Loucy (cell line): Measurements from ENCODE around the gene ALS2CL.

Experiments used
- EZH2phosphoT487 ChIP-seq: fragments of 200-600 bp; IDR thresholded peaks from 2 replicates; pipeline ENCODE4 v1.6.1; 2018; ENCODE audit warnings: antibody characterized with exemption, mild to moderate bottlenecking, moderate library complexity, borderline replicate concordance
- TF ChIP-seq, protein P1 (sequence below): fragments of 200-600 bp; sonication (generic); conservative IDR thresholded peaks from 2 replicates; pipeline ENCODE4 v1.5.1; 2014; ENCODE audit warnings: mild to moderate bottlenecking, antibody characterized with exemption, low read length

DNA sequence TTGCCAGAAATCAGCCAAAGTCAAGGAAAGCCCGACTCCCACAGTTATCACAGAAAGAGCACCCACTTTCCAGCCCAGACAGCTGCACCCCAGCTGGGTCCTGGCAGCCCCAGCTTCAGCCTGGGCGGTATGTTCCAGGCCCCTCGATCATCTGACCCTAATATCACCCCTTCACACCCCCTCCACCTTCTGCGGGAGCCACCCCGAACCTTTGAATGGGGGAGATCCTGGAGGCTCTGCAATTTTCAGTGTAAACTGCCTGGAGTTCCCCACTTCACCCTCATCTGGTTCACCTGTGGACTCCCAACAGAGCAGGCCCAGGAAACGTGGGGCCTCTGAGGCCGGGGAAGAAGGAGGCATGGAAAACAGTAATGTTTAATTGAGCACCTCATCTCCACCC lies 18.3 kb upstream of the ALS2CL start:
- TF ChIP-seq, protein P1, sequence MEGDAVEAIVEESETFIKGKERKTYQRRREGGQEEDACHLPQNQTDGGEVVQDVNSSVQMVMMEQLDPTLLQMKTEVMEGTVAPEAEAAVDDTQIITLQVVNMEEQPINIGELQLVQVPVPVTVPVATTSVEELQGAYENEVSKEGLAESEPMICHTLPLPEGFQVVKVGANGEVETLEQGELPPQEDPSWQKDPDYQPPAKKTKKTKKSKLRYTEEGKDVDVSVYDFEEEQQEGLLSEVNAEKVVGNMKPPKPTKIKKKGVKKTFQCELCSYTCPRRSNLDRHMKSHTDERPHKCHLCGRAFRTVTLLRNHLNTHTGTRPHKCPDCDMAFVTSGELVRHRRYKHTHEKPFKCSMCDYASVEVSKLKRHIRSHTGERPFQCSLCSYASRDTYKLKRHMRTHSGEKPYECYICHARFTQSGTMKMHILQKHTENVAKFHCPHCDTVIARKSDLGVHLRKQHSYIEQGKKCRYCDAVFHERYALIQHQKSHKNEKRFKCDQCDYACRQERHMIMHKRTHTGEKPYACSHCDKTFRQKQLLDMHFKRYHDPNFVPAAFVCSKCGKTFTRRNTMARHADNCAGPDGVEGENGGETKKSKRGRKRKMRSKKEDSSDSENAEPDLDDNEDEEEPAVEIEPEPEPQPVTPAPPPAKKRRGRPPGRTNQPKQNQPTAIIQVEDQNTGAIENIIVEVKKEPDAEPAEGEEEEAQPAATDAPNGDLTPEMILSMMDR, result no peak
- no peak for TF ChIP-seq EZH2phosphoT487
